Nucleus accumbens (tissue), 56 donors: Measurements from ENCODE around the gene TRPM2.
A peak's percentile ranks its signal among the peaks of the same experiment; 100 is the strongest.

Source experiments
- DNase-seq, 56 donors: peaks; one replicate each; lab custom pipeline; 2025; lab: John Stamatoyannopoulos, UW

TRPM2 gene

DNA sequence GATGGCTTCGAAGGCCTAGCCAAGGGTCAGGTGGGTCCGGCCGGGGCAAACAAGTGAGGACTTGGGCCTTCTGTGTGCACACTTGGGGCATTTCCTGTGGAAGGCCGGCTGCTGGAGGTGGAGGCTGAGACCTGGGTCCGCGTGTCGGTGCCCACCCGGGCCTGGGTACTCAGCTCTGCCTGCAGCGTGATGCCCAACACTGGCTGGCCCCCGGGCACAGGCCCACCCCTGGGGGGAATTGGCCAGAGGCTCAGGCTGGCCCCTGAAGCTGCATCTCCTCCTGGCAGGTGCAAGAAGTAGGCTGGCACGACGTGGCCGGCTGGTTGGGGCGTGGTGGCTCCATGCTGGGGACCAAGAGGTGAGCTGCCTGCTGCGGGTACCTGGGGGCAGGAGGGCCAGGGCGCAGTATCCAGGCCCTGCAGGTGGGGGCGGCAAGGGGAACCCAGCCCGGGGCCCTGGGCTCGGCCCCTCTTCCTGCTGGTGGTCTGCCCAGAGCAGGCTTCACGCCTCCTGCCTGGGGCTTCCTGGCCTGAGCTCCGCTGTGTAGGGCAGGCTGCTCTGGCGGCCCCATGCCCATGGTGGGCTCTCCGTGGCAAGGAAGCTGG is 31.5 kb upstream of the TRPM2 start:
- DNase-seq = no peak

GRCh38 chr21:44322621-44323325 is 30.6 kb upstream of the TRPM2 start:
- peak in 1 of 56 donors; percentile 27 for DNase-seq

DNA sequence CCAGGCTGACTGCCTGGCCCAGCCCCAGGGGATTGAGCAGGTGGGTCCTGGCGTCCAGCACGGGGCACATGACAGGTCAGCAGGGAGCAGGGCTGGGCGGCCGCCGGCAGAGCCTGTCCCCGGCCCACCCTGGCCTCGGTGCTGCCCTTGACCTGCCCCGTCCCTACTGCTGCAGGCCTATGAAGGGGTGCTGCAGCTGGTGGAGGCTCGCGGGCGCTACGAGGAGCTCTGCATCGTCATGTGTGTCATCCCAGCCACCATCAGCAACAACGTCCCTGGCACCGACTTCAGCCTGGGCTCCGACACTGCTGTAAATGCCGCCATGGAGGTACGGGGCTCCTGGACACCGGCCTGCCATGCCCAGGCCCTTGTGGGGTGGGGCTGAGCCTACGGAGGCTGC is 29.8 kb upstream of the TRPM2 start:
- no peak for DNase-seq

DNA sequence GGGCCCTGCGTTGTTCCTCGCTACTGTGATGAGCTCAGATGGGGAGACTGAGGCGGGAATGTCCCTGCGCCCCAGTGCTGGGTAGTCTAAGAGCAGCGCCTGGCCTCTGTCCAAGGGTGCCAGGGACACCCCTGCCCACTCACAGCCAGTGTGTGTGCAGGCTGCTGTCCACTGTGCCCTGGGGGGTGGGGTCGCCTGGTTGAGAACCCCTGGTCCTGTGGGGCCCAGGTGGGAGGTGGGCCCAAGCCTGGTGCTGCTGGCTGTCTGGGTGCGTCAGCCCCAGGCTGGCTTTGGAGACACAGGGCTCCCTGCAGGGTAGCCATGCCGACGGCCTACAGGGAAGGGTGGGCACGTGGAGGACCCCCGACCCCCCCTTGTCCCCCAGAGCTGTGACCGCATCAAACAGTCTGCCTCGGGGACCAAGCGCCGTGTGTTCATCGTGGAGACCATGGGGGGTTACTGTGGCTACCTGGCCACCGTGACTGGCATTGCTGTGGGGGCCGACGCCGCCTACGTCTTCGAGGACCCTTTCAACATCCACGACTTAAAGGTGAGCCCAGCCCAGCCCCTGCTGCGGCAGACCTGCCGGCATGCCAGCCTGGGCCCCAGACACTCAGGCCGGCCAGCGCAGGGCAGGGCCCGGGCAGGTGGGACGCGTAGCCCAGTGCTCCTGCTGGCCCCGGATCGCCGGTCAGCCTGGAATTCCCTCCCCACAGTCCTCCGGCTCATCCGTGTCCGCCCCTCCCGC is 29.1 kb upstream of the TRPM2 start:
- no peak for DNase-seq

DNA sequence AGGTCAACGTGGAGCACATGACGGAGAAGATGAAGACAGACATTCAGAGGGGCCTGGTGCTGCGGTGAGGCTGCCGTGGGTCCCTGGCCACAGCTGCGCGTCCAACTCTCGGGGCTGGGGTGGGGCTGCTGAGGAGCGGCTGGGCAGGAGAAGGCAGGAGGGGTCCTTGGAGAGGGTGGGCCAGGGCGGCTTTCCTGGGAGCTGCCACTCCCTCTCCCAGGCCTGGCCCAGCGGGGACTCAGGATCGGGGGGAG is 28.6 kb upstream of the TRPM2 start:
- DNase-seq = no peak

DNA sequence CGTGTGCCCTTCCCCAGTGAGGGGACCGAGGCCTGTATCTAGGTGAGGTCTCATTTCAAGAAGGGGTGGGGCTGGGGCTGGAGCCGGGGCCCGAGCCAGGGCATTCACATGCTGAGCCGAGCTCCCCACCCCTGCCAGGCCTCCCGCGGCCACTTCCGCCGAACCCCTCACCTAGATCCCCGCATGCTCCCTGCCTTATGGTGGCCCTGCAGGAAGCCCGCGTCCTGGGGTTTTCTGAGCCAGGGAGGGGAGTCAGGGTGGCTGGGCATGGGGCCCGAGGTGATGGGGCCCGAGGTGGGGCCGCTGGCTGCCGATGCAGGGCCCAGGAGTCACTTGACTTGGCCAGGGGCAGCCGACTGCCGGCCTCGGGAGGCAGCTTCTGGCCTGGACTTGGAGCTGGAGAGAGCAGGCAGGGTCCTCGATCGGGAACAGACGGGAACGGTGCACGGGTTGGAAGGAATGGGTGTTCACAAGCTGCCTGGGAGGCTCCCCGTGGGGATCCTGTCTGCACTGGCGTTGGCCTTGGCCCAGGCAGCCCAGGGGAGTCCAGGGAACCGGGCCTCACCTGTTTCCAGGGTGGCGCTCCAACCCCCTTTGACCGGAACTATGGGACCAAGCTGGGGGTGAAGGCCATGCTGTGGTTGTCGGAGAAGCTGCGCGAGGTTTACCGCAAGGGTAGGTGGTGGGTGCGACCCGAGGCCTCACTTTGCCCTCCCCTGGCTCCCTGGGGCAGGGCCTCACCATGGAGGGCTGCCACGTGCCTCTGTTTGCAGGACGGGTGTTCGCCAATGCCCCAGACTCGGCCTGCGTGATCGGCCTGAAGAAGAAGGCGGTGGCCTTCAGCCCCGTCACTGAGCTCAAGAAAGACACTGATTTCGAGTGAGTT is 27.8 kb upstream of the TRPM2 start:
- DNase-seq = no peak

GRCh38 chr21:44326272-44326647 is 27.2 kb upstream of the TRPM2 start:
- no peak for DNase-seq

DNA sequence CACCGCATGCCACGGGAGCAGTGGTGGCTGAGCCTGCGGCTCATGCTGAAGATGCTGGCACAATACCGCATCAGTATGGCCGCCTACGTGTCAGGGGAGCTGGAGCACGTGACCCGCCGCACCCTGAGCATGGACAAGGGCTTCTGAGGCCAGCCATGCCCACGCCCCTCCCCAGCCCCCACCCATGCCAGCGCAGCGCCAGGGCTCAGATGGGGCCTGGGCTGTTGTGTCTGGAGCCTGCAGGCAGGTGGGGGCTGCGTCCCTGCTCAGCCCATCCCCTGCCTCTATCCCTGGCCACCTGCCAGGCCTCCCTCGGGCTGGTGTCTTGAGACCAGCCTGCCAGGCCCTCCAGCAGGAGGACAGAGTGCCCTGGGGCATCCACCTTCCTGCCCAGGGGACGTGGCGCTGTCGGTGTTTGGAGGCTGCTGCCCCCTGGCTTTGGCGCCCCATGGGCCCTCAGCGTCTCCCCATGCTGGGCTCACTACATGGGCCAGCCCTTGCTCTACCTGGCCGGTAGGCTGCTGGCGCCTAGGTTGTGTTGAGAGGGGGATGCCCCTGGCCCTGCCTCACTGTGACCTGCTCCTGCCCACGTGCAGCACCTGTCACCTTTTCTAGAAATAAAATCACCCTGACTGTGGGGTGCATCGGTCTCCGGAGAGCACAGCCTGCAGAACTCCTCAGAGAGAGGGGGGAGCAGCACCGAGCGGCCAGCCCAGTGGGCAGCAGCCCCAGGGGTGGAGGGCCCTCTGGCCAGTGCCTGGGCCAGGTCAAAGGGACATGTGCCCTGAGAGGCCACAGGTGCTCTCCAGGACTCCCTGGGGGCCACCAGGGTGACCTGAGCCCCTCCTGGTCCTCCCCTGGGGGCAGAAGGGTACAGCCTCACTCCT is 26.5 kb upstream of the TRPM2 start:
- DNase-seq = no peak

DNA sequence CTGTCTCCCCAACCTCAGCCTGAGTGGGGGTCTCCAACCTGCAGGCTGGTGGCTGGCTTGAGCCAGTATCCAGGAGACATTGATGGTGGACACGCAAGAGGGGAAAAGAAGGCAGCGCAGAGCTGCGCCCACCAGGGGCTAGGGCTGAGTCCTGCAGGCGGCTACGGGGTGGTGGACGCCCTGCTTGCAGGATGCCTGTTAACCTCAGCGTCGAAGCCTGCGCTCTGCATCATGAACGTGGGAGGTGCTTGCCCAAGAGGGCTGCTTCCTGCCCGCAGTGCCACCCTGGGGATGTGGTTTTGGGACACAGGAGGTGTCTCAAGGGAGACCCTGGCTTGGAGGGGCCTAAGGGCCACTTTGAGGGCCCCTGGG is 25.8 kb upstream of the TRPM2 start:
- no peak for DNase-seq

DNA sequence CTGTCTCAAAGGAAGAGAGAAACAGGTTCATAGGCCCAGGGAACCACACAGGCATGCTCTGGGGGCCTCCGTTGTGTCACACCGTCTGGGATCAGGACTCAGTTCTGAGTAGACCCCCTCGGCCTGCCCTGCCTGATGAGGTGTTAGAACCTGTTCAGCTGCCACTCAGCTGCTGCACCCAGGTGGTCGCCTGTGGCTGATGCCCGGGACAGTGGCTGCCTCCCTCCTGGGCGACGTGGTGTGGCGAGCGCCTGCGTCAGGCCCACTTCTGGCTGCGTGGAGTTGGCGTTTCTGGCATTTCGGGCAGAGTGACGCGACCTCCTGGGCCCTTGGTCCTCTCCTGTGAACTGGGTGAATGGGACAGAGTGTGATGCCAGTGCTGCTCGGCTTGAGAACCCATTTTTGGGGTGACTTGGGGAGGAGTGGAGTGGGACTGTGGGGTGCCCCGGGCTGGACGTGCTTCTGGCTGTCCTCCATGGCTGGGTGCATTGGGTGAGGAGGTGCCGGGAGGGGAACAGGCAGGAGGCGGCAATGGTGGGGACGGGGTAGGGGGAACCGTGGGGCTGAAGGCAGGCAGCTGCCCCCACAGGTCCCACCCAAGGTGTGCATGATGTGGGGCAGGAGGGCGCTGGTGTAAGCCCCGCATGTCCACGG is 25.1 kb upstream of the TRPM2 start:
- no peak for DNase-seq

- peak in 15 of 56 donors; percentile 7 to 64 (median 27) for DNase-seq
Measured at GRCh38 chr21:44329086-44329889, 24.1 kb upstream of the TRPM2 start.

GRCh38 chr21:44329971-44330681 is 23.3 kb upstream of the TRPM2 start:
- no peak for DNase-seq

DNA sequence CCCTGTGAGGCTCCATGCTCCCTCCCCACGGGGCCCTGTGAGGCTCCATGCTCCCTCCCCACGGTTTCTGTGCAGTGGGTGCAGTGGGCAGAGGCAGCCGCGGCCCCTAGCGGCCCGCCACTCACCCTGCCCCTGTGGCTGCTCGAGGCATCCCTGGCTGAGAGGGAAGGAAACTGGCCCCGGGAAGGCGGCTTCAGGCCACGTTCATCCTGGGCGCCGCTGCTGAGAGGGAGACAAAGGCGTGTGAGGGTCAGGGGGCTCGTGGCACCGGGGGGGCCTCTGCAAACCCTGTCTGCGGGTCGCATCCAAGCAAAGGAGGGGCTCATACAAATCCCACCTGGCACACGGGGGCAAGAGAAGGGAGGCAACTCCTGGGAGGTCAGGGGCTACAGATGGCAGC is 22.7 kb upstream of the TRPM2 start:
- DNase-seq = no peak

DNA sequence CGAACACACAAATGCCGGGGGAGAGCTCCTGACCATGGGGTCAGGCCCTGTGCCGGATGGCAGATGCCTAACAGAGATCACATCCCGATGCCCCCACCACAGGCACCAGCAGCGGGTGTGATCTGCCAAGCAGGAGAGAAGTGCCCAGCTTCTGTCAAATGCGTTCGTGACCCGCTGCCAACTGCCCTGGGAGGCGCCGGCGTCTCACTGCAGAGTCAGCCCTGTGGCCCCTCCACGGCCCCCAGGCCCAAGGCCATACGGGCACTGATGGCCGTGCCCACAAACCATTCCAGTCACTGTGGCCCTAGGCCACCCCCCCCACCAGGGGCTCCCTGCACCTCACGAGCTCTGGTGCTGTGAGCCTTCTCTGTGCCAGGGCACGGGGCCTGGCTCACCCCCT is 22.2 kb upstream of the TRPM2 start:
- DNase-seq = no peak

DNA sequence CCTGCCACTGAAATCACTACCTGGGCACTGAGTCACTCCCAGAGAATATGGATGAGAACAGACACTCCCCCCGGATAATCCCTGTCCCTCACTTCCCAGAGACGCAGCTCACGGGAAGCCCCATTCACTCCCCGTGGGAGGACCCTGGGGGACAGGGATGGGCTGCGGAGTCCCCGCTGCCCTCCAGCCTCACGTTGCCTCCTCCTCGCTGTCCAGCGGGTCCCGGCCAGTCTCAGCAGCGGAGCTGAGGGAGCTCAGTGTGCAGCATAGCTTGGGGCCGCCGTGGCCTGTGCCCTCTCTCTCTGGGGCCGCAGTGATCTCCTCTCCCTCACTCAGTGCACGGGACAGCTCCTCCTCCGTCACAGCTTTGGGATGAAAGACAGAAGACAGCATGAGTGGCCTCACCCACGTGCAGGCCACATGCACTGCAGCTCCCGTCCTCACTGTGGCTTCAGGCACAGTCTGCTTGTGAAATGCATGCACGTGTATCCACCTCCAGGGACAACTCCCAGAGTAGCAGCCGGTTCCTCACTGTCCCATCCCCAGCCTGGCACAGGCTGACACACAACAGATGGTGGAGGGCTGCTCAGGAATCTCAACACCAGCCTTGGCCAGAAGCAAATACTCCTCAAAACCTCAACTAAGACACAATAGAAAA is 21.6 kb upstream of the TRPM2 start:
- DNase-seq = no peak

DNA sequence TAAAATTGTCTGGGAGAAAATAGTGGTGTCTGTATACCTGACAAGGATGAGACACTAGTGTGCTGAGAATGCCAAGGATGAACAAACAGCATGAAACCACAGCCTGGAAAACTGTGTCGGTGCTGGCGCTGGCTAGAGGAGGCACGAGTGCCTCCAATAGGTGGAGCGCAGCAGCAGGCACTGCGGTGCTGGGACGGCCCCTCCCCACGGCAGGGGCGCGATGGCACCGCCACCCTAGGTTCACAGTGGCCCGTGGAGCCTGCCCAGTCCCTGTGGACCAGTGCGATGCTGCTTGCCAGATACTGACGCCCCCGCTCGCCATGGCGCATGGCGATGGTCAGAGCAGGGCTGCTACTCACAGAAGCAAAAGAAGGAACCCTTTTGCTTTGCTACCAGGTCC is 21.0 kb upstream of the TRPM2 start:
- DNase-seq = no peak

DNA sequence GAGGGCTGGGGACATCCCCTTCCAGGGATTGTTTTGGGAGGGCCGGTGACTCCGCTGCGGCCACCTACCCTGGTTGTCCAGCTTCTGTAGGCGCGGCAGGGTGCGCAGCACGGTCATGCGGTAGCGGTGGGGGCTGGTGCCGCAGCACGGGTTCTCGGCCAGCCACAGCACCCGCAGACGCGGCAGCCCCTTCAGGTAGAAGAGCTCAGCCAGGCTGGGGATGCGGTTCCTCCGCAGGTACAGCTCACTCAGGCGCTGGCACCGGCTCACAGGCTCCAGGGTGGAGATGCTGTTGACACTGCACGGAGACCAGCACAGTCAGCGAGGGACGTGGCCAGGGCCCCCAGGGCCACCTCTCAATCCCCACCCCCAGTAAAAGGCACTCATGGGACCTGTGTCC is 20.5 kb upstream of the TRPM2 start:
- no peak for DNase-seq
